ENCODE results near the gene SIPA1. TPM values are rescaled to one million over a fixed set of nuclear protein-coding genes. Genes with fewer than 3 reads are reported as not detected.
"Not testable (repeated sequence)": the region's sequence is repeated elsewhere in the genome, so short reads cannot be mapped to it uniquely, and the experiment has no call there.

The SIPA1 gene
- total RNA-seq, 1 donor from 2014 or later, result 45.3 TPM

DNA sequence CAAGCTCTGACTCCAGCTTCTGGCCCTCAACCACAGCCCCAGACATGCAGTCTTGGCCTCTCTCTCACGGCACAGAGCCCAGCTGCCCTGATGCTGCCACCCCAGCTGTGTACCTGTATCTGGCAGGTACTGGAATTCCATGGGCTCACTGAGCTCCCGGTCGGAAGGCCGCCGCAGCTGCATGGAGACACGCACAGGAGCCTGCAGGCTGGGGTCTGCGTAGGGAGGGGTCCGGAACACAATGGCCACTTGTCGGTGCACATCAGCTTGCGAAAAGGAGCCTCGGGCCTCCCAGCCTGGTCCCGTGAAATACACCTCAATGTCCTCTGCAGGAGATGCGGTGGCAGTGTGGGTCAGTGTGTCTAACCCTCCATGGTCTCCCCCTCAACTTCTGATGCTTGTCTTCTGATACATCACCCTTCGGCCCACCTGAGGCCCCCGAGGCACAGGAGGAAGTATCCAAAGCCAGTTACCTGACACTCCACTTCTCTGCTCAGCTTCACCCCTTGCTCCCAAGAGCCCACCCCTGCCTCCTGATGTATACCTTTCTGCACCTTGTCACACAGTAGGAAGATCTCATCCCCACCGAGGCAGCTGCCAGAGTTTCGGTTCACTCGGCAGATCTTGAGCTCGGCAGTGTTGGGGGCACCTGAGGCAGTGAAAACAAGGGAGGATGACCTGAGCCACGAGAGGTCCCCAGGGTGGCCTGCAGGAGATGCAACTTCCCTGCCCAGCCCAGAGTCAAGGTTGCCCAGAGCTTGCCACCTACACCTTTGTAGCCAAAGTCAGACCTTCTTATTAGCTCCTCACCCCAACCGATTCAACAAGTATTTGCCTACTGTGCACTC lies 20.5 kb downstream of the SIPA1 start:
- no peak for DNase-seq (ENCODE audit: low read depth, low spot score)

DNA sequence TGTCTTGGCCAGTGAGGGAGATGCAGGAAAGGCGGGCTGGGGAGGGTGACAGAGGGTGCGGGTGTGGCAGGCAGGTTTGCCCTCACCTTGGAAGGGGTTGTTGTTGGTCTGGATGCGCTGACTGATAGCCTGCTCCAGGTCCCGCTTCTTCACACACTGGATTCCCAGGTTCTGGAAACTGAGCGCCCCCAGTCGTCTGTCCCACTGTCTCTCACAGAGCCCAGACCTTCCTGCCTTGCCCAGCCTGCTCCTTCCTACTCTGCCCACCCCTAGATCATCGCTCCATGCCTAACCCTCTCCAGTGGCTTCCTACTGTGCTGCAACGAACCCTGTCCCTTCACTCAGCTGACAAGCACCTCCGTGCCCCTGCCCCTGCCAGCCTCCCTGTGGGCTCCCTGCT lies 22.1 kb downstream of the SIPA1 start:
- DNase-seq (ENCODE audit: low read depth, low spot score), result no peak

DNA sequence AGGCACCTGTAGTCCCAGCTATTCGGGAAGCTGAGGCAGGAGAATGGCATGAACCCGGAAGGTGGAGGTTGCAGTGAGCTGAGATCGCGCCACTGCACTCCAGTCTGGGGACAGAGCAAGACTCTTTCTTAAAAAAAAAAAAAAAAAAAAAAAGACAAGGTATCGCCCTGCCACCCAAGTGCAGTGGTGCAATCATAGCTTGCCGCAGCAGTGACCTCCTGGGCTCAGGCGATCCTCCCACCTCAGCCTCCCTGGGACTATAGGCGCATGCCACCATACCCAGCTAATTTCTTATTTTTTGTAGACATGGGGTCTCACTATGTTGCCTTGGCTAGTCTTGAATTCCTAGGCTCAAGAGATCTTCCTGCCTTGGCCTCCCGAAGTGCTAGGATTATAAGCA lies 23.0 kb downstream of the SIPA1 start:
- not testable (repeated sequence) for DNase-seq (ENCODE audit: low read depth, low spot score)

DNA sequence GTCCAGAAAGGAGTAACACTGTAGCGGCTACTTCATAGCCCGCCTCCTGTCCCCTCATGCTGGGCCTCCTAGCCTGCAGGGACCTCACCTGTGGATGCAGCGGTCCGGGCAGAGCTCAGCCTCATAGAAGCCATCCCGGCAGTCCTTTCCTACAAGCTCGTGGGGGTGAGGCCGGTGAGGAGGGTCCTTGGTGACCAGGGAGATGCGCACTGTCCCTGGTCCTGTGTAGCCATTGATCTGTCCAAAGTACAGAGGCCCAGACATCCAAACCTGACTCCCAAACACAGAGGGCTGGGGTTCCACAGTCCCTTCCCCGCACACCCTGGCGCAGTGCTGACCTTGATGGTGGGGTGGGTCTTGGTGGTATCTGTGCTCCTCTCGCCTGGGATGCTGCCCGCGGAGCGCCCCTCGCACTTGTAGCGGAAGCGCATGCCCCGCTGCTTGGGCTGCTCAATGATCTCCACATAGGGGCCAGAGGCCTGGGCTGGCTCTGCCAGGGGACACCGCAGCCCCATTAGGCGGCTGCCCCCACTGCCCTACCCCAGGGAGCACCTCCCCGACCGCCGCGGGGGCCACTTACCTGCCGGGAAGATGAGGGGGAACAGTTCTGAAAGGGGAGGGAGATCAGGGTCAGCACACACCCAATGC lies 23.8 kb downstream of the SIPA1 start:
- DNase-seq (ENCODE audit: low read depth, low spot score), result no peak

DNA sequence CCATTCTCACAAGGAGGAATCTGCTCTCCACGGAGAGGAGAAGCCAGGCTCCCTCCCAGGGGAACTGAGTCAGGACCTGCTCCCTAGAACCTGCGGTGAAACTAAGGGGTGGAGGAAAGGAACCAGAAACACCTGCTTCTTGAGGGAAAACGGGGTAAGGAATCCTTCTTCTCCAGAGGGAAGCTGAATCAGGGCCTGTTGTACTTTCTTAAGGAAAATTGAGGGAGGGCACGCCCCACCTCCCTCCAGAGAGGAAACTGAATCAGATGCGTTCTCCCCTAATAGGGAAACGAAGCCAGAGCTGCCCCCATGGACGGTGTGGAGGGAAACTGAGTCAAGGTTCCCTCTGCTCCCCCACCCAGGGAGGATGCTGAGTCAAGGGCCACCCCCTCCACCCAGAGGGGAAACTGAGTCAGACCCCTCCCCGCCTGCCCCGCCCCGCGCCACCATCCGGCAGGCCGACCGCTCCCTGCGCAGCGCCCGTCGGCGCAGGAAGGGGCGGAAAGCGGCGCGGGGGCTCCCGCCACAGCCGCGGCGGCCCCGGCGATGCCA lies 24.4 kb downstream of the SIPA1 start:
- DNase-seq (ENCODE audit: low read depth, low spot score), result no peak

DNA sequence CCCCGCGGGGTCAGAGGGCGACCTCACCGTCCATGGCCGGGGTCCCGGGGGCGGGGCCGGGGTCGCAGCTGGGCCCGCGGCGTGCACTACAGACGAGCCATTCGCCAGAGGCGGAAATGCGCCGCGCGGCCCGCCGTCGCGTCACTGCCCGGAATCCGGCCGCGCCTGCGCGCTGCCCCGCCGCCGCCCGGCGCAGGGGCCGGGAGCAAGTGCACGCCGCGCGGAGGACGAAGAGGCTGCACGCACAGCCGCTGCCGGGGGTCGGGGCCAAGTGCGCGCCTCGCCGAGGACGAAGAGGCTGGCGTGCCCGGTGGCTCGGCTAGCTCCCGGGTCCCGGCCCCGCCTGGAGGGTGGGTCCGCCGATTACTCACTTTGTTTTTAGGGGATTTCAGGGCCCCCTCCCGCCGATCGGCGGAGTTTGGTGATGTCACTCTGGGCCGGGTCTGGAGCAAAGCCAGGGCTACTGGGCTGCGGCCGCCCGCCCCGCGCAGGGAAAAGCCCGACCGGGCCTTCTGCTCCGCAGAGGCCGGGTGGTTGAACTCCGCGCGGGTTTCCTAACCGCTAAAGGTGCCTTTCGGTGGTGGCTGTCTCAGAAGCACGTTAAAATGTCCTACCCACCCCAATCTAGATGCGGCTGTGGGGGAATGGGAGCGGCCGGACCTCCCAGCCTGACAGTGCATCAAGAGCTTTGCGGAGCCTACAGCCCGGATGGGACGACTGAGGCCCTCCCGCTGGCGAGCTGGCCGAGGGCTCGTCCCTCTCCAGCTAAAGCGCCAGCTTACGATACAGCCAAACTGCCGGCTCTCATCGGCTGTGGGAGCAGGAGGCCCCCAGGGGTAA lies 25.1 kb downstream of the SIPA1 start, which contains the start of gene RELA:
Gene RELA (minus strand): TSS at position 118 of the 840 bp plus-strand sequence. CDS start 84 bp downstream, at position 34.
- peak; percentile 71 for DNase-seq (ENCODE audit: low read depth, low spot score)

DNA sequence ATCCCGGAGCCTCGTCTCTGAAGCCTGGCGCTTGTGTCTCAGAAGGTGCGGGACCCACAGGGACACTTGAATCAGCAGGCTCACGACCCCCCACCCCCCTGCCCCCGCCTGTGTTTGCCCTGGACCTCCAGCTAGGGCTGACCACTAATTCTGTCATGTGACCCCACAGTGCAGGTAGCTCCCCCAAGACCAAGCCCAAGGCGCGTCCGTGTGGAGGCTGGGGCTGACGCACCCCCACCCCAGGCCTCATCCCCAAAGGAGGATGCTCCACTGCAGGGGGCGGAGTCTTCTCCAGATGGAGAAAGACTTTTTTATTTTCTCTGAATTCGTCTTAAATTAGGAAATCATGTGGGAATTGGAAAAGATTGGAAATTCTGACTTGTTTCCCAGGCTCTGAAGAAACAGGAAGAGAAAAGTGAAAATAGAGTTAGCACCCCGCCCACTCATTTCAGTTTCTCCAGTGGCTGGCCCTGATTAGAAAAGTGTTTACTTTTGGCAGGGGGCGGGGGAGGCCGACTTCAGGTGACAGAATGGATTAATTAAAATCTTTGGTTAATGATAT lies 25.8 kb downstream of the SIPA1 start:
- DNase-seq (ENCODE audit: low read depth, low spot score), result no peak

DNA sequence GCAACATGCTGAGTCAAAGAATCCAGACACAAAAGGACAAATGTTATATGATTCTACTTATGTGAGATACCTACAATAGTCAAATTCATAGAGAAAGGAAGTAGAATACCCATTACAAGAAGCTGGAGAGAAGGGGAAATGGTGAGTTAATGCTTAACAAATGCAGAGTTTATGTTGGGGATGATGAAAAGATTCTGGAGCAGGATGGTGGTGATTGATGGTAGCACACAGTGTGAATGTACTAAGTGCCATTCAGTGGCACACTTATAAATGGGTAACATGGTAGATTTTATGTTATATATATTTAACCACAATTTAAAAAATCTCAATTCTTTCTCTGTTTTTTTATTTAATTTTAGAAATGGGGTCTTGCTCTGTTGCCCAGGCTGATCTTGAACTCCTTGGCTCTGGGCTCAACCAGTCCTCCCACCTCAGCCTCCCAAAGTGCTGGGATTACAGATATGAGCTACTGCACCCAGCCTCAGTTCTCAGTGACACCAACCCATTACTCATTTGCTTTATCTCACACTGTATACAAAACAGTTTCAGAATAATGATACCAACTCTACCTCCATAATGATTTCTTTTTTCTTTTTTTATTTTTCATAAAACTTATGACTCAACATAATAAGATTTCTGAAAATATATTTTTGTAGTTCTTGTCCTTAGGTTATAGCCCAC lies 34.4 kb downstream of the SIPA1 start:
- DNase-seq (ENCODE audit: low read depth, low spot score), result no peak

DNA sequence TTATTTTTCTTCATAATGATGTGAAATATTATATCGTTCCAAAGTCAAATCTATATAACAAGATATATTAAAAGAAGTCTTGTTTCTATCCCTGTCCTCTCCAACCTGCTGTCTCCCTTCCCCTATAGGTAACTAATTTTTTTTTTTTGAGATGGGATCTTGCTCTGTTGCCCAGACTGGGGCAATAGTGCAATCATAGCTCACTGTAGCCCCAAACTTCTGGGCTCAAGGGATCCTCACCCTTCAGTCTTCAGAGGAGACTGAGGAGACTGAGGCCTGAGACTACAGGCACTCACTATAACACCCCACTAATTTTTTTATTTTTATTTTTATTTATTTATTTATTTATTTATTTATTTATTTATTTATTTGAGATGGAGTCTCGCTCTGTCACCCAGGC lies 35.1 kb downstream of the SIPA1 start:
- no peak for DNase-seq (ENCODE audit: low read depth, low spot score)

DNA sequence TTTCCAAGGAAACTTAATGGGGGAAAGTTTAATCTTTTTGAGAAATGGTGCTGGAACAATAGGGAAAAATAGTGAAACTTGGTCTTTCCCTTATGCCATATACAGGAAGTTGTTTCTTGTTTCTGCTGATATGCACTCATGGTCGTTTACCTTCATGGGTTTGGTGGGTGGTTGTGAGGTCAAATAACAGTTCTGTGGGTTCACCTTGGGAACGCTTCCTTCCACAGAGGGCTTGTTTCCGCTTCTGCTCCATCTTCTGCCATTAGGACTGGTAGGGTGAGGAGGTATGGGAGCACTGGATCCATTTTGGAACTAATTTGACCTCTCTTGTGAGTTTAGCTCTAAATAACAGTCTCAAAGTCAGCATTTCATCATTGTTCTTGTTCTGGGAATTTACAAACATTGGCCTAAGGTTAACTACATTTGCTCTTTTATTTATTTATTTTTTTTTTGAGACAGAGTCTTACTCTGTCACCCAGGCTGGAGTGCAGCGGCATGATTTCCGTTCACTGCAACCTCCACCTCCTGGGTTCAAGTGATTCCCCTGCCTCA lies 42.4 kb downstream of the SIPA1 start:
- no peak for DNase-seq (ENCODE audit: low read depth, low spot score)

DNA sequence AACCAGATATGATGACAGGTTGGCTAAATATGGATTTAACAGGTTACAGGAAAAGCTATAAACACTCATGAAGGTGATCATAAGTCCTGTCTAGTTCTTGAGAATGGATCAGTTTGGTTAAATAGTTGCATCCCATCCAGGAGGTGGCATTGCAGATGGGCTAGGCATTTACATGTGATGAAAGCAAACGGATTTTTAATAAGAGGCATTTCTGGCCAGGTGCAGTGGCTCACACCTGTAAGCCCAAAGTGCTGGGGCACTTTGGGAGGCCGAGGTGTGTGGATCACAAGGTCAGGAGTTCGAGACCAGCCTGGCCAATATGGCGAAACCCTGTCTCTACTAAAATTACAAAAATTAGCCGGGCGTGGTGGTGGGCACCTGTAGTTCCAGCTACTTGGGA lies 45.6 kb downstream of the SIPA1 start:
- not testable (repeated sequence) for DNase-seq (ENCODE audit: low read depth, low spot score)

DNA sequence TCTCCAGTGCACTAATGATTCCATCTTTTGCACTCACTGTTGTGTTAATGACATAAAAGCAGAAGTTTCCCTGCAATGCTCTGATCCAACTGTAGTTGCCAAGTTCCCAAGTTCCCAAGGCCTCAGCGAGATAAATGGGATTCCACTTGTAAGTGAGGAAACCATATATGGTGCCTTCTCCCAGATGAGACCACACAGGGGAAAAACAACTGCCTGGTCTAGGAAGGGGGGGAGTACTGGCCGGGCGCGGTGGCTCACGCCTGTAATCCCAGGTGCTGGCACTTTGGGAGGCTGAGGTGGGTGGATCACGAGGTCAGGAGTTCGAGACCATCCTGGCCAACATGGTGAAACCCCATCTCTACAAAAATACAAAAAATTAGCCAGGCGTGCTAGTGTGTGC lies 48.1 kb downstream of the SIPA1 start:
- no peak for DNase-seq (ENCODE audit: low read depth, low spot score)

DNA sequence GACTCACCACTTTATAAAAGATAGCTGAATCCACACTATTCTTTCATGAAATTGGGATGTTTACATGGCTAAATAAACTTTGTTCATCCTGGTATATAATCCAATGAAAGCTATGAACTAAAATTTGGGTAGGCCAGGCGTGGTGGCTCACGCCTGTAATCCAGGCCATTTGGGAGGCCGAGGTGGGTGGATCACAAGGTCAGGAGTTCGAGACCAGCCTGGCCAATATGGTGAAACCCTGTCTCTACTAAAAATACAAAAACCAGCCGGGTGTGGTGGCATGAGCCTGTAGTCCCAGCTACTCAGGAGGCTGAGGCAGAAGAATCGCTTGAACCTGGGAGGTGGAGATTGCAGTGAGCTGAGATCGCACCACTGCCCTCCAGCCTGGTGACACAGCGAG lies 53.9 kb downstream of the SIPA1 start:
- DNase-seq (ENCODE audit: low read depth, low spot score), result not testable (repeated sequence)

DNA sequence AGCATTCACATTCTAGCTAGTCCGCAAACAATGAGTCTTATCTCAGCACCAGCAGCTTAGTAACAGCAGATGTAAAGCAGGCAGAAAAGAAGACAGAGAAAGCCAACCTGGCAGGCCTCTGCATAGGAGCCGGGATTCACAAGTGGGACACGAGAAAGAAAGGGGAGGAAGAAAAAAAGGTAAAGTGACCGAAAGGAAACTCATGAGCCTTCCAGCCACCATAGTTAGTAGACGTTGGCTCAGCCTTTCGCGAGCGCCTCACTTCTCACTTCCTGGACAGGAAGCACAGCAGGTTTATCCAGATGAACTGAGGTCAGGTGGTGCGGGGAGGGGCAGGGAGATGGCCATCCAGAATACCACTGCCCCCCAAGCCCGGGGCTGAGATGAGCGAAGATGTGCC lies 54.5 kb downstream of the SIPA1 start:
- DNase-seq (ENCODE audit: low read depth, low spot score), result no peak

DNA sequence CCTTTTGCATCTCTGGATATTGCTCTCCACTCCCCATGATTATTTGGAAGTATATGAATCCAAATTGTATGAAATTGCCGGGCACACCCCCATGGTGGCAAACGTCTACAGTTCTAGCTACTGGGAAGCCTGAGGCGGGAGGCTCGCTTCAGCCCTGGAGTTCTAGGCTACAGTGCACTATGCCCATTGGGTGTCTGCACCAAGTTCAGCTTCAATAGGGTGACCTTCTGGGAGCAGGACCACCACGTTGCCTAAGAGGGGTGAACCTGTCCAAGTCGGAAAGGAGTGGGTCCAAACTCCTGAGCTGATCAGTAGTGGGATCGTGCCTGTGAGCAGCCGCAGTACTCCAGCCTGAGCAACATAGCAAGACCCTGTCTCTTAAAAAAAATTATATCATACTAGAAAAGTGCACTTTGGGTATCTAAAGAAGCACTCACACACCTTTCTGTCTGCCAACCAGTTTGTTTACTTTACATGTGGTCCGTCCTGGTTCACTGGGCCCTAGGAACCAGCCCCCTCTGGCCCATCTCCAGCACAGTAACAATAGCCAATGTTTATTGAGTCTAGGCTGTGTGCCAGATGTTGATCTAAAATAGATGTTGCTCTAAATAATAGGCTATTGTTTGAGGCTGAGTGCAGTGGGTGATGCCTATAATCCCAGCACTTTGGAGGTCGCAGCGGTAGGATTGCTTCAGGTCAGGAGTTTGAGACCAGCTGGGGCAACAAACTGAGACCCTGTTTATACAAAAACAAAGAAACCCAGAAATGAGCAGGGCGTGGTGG lies 57.7 kb downstream of the SIPA1 start:
- DNase-seq (ENCODE audit: low read depth, low spot score), result peak; percentile 67

DNA sequence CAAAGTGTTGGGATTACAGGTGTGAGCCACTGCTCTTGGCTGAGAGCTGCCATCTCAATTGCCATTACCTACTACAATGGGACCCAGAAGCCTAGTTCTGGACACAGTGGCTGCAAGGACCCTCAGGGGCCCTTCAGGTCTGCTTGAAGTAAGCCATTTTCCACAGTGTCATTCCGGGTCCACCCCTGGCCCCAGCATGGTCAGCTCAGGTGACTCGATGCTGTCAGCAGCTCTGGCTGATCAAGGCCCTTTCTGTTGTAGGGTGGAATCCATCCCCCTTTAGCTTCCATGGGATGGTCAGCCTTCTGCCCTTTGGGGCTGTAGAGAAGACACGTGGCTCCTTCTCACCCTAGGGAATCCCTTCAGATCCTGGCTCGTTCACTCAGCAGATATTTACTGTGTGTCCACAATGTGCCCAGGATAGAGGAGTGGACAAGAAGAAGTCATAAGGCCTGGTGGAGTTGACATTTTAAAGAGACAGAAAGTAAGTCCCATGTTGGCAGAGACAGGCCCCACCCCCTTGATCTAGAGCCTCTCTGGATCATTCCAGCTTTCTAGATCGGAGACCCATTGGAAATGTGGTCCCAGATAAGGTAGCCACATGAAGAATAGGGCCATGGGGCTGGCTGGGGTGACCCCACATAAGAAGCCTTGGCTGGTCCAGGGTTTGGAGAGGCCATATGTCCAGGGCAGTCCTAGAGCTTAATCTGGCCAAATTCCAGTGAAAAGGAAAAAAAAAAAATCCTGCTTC lies 59.1 kb downstream of the SIPA1 start:
- DNase-seq (ENCODE audit: low read depth, low spot score), result no peak

DNA sequence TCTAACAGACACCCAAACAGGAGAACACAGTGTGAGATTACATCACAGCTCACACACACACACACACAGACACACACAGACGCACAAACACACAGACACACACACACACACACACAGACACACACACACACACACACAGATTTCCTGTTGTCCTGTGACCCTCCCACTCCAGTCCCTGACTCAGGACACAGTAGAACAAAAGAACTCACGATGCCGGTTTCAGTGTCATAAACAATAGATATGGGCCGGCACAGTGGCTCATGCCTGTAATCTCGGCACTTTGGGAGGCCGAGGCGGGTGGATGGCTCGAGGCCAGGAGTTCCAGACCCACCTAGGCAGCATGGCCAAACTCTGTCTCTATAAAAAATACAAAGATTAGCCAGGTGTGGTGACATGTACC lies 60.3 kb downstream of the SIPA1 start:
- peak; percentile 39 for DNase-seq (ENCODE audit: low read depth, low spot score)

DNA sequence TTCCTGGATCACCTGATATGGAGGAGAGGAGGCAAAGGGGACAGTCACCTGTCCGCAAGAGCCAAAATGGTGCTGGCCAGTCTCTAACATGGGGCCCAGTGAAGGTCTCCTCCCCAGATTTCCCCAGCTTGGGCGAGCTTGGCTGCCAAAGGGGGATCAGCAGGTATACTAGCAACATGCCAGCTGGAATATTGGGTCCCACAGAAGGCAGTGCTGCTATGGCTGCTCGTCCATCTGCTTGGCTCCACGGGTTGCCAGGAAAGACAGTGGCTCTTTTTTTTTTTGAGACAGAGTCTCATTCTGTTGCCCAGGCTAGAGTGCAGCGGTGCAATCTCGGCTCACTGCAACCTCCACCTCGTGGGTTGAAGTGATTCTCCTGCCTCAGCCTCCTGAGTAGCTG lies 61.4 kb downstream of the SIPA1 start:
- no peak for DNase-seq (ENCODE audit: low read depth, low spot score)

DNA sequence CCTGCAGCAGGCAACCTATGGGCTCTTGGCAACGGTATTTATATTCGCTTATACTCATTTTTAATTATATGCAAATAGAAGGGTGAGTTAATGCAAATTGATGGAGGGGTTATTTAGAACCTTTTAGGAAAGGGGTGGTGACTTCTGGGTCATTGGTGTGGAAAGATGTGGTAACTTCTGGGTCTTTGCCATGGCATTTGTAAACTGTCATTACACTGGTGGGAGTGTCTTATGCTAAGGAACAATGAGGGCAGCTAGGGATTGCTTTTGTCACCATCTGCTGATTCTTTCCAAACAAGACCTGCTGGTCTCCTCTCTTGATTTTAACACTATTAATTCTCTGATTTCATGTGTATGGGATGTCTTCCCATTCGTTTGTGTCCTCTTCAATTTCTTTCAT lies 62.5 kb downstream of the SIPA1 start:
- no peak for DNase-seq (ENCODE audit: low read depth, low spot score)

Measured in pulmonary artery endothelial cell (primary cell).